Activated CD4-positive, alpha-beta T cell treated with anti-CD3 and anti-CD28 coated beads, Interleukin-2, amount 50 U/mL, for 24 hours (primary cell): ENCODE results near the gene TST.

Experiments used
- DNase-seq, 2 donors: peaks; one replicate each; pipeline ENCODE4 v3.0.0-alpha.2; 2020; ENCODE audit warnings: low read depth in 1 of 2, low spot score in 1 of 2

TST gene

GRCh38 chr22:37054056-37054395 is 34.8 kb upstream of the TST start:
- DNase-seq, result no peak

GRCh38 chr22:37053310-37054055 is 34.2 kb upstream of the TST start:
- DNase-seq, result no peak

GRCh38 chr22:37052386-37053309 is 33.4 kb upstream of the TST start:
- DNase-seq, result no peak

GRCh38 chr22:37051391-37052385 is 32.4 kb upstream of the TST start, which contains the start of gene KCTD17:
Gene KCTD17 (plus strand): TSS chr22:37051742. CDS start chr22:37051761, 19 bp downstream.
- peak; percentile 58 to 63 for DNase-seq

- no peak for DNase-seq
Observed at GRCh38 chr22:37050913-37051312, 31.7 kb upstream of the TST start.

GRCh38 chr22:37049224-37049623 is 30.0 kb upstream of the TST start:
- DNase-seq, result no peak

- DNase-seq, result no peak
Observed at GRCh38 chr22:37048133-37048532, 28.9 kb upstream of the TST start.

- no peak for DNase-seq
Observed at GRCh38 chr22:37047006-37047405, 27.8 kb upstream of the TST start.

- no peak for DNase-seq
Observed at GRCh38 chr22:37046589-37046988, 27.3 kb upstream of the TST start.

- no peak for DNase-seq
Observed at GRCh38 chr22:37045958-37046357, 26.7 kb upstream of the TST start.

GRCh38 chr22:37044634-37045625 is 25.7 kb upstream of the TST start:
- DNase-seq, result peak in 1 of 2 donors; percentile 35

- DNase-seq, result peak in 1 of 2 donors; percentile 29
Observed at GRCh38 chr22:37043828-37044538, 24.7 kb upstream of the TST start.

- DNase-seq, result no peak
Observed at GRCh38 chr22:37043209-37043827, 24.1 kb upstream of the TST start.

GRCh38 chr22:37039466-37039865 is 20.2 kb upstream of the TST start:
- DNase-seq, result no peak

GRCh38 chr22:37037669-37038068 is 18.4 kb upstream of the TST start:
- no peak for DNase-seq

- no peak for DNase-seq
Observed at GRCh38 chr22:37036655-37037377, 17.6 kb upstream of the TST start.

GRCh38 chr22:37033605-37034430 is 14.6 kb upstream of the TST start:
- DNase-seq, result no peak
